ENCODE measurements around the gene ZDHHC3.

Gene ZDHHC3

GRCh38 chr3:44893097-44893496, 82.9 kb downstream of the ZDHHC3 start:
- DNase-seq (ENCODE audit: low read depth): no peak

GRCh38 chr3:44892689-44893088, 83.3 kb downstream of the ZDHHC3 start:
- DNase-seq (ENCODE audit: low read depth): no peak

GRCh38 chr3:44890852-44891251, 85.1 kb downstream of the ZDHHC3 start:
- no peak for DNase-seq (ENCODE audit: low read depth)

- no peak for DNase-seq (ENCODE audit: low read depth)
Measured at GRCh38 chr3:44890258-44890657, 85.7 kb downstream of the ZDHHC3 start.

- no peak for DNase-seq (ENCODE audit: low read depth)
Measured at GRCh38 chr3:44887101-44887500, 88.9 kb downstream of the ZDHHC3 start.

- no peak for DNase-seq (ENCODE audit: low read depth)
Measured at GRCh38 chr3:44886561-44886960, 89.4 kb downstream of the ZDHHC3 start.

- no peak for DNase-seq (ENCODE audit: low read depth)
Measured at GRCh38 chr3:44885618-44886017, 90.4 kb downstream of the ZDHHC3 start.

GRCh38 chr3:44883999-44884431, 92.0 kb downstream of the ZDHHC3 start:
- no peak for DNase-seq (ENCODE audit: low read depth)

GRCh38 chr3:44883213-44883955, 92.6 kb downstream of the ZDHHC3 start:
- DNase-seq (ENCODE audit: low read depth): no peak

- DNase-seq (ENCODE audit: low read depth): no peak
Measured at GRCh38 chr3:44880284-44880683, 95.7 kb downstream of the ZDHHC3 start.

GRCh38 chr3:44877333-44877732, 98.6 kb downstream of the ZDHHC3 start:
- no peak for DNase-seq (ENCODE audit: low read depth)

- DNase-seq (ENCODE audit: low read depth): no peak
Measured at GRCh38 chr3:44875596-44875995, 100.4 kb downstream of the ZDHHC3 start.

Measured in activated T-cell treated with anti-CD3 and anti-CD28 coated beads for 24 hours (primary cell).